ENCODE results near the gene SOX30.

Gene SOX30

GRCh38 chr5:157608972-157609565, 43.2 kb downstream of the SOX30 start:
- no peak overlapping the region for H3K27ac ChIP-seq
- TF ChIP-seq CTCF (conservative IDR thresholded peaks at IDR 0.05; ENCODE audit: low read depth), result no peak
- CTCF ChIA-PET, result interaction anchor here (0.7 kb wide), 1 partner anchor 60 kb away, joined by 4 read pairs; no protein-coding TSS in a partner anchor
- POLR2A ChIA-PET (ENCODE audit: low non-redundant PET), result interaction anchor here (0.6 kb wide), 1 partner anchor 130 kb away, joined by 9 read pairs; no protein-coding TSS in a partner anchor
- DNase-seq (ENCODE audit: low spot score), result no peak

GRCh38 chr5:157607371-157608161, 44.7 kb downstream of the SOX30 start:
- DNase-seq (ENCODE audit: low spot score), result peak; percentile 76
- ChIA-PET POLR2A (ENCODE audit: low non-redundant PET) (interaction anchor here (0.6 kb wide), 1 partner anchor 89 kb away, joined by 3 read pairs; no protein-coding TSS in a partner anchor), CTCF (interaction anchor here (0.5 to 0.7 kb wide), 5 partner anchors 64 to 677 kb away, joined by 3 to 7 read pairs (median 3); partner anchors contain the start of gene C5orf52)
- TF ChIP-seq CTCF (conservative IDR thresholded peaks at IDR 0.05; ENCODE audit: low read depth), result no peak
- H3K27ac ChIP-seq, result peak overlapping the region; percentile 54; the same call in 1 of the 2 replicates

- ChIA-PET POLR2A (ENCODE audit: low non-redundant PET) (no interaction called here), CTCF (interaction anchor here (0.6 kb wide), 1 partner anchor 97 kb away, joined by 3 read pairs; no protein-coding TSS in a partner anchor)
- no peak for TF ChIP-seq CTCF (conservative IDR thresholded peaks at IDR 0.05; ENCODE audit: low read depth)
- H3K27ac ChIP-seq, result no peak overlapping the region
- DNase-seq (ENCODE audit: low spot score), result no peak
Observed at GRCh38 chr5:157606046-157606445, 46.2 kb downstream of the SOX30 start.

GRCh38 chr5:157603333-157604190, 48.7 kb downstream of the SOX30 start:
- ChIA-PET POLR2A (ENCODE audit: low non-redundant PET) (no interaction called here), CTCF (no interaction called here)
- DNase-seq (ENCODE audit: low spot score), result peak; percentile 89
- no peak overlapping the region for H3K27ac ChIP-seq
- TF ChIP-seq CTCF (conservative IDR thresholded peaks at IDR 0.05; ENCODE audit: low read depth), result no peak

GRCh38 chr5:157602505-157602904, 49.7 kb downstream of the SOX30 start:
- no peak overlapping the region for H3K27ac ChIP-seq
- CTCF ChIA-PET, result no interaction called here

More at GRCh38 chr5:157602505-157602904, 49.7 kb downstream of the SOX30 start:
- DNase-seq (ENCODE audit: low spot score), result no peak
- POLR2A ChIA-PET (ENCODE audit: low non-redundant PET), result no interaction called here
- TF ChIP-seq CTCF (conservative IDR thresholded peaks at IDR 0.05; ENCODE audit: low read depth), result no peak
